ENCODE measurements around the gene DRAM1.
"Not testable (repeated sequence)": the region's sequence is repeated elsewhere in the genome, so short reads cannot be mapped to it uniquely, and the experiment has no call there.

DRAM1 gene

DNA sequence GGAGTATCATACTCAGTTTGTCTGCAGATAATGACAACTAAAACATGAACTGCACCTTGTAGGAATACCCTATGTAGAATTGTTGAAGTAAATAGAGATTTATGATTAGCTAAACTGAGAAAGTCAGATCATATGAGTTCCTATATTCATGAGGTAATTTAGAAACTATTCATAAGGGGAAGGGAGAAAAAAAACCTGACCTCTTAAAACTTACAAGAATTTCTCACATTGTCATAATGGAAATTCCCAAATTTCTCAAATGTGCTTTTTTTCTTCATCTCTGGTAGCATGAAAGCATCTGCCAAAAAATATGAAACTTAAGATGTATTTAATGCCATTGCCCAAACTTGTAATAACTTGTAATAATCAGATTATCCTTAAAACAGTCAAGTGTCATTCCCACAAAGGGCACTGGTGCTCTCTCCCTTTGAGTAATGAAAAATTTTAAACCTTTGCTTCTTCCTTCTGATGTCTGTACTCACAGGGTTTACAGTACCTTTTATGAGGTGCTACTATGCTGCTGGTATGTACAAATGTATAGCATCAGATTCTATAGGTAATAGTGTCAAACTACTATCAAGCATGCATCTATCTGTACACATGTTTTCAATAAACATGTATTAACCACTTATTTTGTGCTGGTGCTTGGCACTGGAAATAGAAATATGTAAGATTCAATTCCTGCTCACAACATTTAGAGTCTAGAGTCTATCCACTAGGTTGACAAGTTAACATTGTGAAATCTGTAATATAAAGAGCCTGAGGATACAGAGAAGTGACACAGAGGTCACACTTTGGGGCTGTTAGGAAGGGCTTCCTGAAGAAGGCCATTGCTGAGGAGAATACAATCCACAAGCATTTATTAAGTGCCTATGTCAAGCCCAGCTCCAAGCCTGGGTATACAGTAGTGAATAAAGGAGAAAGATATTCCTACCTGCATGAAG is 17.4 kb upstream of the DRAM1 start:
- no peak for DNase-seq (ENCODE audit: low read depth in 2 of 2)

DNA sequence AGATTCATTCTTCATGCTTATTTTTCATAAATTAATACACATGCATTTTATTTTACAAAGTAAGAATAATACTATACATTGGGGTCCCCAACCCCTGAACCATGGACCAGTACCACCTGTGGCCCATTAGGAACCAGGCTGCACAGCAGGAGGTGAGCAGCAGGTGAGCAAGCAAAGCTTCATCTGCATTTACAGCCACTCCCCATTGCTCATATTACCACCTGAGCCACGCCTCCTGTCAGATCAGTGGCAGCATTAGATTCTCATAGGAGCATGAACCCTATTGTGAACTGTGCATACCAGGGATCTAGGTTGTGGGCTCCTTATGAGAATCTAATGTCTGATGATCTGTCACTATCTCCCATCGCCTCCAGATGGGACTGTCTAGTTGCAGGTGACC is 15.7 kb upstream of the DRAM1 start:
- not testable (repeated sequence) for DNase-seq (ENCODE audit: low read depth in 2 of 2)

DNA sequence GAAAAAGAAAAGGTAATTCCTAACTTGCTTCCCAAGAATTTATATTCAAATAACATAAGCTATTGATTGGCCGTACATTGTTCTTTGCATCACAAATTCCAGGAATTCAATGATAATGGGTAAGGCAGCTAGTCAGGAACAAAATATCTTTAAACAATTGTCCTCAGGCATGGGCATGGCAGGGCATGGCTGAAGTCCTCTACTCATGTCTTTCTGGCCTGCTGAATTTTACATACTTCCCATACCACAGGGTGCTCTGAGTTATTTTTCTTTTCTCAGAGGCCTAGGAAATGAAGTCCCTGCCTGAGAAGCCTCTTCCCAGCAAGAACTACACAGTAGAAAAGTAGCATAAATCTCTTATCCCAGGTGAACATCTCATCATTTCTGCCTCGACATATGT is 15.1 kb upstream of the DRAM1 start:
- DNase-seq (ENCODE audit: low read depth in 2 of 2) = no peak

DNA sequence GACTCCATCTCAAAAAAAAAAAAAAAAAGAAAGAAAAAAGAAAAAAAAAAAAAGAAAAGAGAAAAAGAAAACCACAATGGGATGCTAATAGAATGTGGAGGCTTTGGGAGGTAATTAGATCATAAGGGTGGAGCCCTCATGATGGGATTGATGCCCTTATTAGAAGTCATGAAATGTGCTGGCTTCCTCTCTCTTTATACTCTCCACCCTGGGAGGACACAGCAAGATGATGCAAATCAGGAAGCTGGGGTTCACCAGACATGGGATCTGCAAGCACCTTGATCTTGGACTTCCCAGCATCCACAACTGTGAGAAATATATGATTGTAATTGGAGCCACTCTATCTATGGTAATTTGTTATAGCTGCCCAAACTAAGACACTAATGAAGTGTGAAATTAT is 13.4 kb upstream of the DRAM1 start:
- DNase-seq (ENCODE audit: low read depth in 2 of 2) = no peak

DNA sequence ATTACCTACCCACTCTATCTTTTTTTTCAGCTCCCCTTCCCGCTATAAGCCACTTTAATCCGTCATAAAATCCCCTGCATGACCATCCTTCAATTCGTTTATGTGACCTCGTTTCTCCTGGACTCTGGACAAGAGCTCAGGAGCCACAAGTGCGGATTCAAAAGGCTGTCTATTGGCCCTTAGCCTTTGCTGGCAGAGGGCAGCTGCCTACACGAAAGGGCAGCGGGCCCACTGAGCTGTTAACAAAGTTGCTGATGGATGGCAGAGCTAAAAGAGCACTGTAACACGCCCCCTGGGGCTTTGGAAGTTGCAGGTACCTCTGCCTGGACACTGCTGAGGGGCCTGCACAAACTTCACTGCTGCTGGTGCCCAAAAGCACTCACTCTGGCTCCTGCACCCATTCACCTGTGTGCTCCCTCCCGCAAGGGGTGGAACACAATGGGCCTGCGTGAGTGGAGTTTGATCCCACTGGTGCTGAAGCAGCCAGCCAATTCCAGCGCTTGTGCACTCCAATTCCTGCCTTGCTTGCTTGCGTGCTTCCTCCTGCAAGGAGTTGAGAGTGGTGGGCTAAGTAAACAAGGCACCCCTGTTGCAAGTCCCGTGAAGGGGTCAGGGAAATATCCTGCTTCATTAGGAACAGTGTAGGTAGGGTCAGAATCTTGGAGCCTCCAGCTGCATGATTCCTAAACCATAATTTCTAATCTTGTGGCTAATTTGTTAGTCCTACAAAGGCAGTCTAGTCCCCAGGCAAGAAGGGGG is 10.6 kb upstream of the DRAM1 start:
- DNase-seq (ENCODE audit: low read depth in 2 of 2) = no peak

DNA sequence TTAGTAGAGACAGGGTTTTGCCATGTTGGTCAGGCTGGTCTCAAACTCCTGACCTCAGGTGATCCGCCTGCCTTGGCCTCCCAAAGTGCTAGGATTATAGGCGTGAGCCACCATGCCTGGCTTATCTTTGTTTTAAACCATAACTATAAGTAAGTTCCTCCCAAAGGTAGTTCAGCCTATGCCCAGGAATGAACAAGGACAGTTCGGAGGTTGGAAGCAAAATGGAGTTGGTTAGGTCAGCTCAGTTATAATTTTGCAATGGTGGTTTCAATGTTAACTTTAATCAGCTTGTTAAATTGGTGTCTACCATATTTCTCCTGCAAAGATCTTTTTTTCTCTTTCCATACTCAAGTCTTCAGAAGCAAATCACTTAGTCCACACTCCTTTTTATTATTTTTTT is 9.8 kb upstream of the DRAM1 start:
- DNase-seq (ENCODE audit: low read depth in 2 of 2) = not testable (repeated sequence)

DNA sequence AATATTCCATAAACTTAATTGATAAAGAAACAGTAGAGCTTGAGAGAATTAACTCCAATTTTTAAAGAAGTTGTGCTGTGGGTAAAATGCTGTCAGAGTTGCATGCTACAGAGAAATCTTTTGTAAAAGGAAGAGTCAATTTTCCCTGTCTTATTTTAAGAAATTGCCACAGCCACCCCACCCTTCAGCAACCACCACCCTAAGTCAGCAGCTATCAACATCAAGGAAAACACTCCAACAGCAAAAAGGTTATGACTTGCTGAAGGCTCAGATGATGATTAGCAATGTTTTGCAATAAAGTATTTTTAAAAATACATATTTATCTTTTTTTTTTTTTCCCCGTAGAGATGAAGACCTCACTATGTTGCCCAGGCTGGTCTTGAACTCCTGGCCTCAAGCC is 6.5 kb upstream of the DRAM1 start:
- DNase-seq (ENCODE audit: low read depth in 2 of 2) = no peak

DNA sequence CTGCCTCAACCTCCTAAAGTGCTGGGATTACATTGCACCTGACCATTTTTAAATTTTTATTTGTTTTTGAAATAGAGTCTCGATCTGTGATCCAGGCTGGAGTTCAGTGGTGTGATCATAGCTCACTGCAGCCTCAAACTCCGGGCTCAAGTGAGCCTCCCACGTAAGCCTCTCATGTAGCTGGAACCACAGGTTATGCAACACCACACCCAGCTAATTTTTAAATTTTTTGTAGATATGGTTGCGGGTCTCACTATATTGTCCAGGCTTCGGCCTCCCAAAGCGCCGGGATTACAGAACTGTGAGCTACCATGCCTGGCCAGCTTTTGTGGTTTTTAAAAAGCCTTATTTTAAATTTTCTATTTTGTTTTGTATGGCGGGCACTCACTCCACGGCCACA is 2.2 kb upstream of the DRAM1 start:
- DNase-seq (ENCODE audit: low read depth in 2 of 2) = no peak

DNA sequence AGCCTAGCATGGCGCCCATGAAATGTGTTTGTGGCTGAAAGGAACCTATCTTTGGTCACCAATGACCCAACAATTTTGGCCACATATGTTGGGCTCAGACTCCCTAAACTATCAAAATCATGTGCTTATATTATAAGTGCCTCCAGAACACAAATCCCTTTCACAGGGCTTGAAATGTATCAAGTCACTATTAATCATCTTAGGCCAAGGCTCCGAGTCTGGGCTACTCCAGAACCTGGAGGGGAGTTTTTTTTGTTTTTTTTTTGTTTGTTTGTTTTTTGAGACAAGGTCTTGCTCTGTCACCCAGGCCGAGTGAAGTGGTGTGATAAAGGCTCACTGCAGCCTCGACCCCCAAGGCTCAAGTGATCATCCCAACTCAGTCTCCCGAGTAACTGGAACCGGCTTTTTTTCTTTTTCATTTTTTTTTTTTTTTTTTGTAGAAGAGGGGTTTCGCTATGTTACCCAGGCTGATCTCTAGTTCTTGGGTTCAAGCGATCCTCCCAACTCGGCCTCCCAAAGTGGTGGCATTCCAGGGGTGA is 989 bp upstream of the DRAM1 start:
- DNase-seq (ENCODE audit: low read depth in 2 of 2) = no peak

DNA sequence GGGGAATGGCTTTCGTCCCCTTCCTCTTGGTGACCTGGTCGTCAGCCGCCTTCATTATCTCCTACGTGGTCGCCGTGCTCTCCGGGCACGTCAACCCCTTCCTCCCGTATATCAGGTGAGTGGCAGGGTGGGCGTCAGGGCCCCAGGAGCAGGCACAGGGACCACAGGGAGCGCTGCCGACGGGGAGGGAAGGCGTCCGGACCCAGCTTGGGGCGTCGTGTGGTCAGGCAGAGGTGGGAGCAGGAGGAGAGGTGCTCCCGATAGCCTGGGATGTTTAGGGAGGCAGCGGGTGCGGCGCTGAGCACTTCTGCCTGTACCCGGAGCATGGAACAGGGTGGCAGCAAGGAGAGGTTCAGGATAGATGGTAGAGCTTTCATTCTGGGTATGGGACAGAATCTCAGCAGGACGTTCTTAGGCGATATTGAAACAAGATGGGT is 444 bp downstream of the DRAM1 start:
- DNase-seq (ENCODE audit: low read depth in 2 of 2) = no peak

DNA sequence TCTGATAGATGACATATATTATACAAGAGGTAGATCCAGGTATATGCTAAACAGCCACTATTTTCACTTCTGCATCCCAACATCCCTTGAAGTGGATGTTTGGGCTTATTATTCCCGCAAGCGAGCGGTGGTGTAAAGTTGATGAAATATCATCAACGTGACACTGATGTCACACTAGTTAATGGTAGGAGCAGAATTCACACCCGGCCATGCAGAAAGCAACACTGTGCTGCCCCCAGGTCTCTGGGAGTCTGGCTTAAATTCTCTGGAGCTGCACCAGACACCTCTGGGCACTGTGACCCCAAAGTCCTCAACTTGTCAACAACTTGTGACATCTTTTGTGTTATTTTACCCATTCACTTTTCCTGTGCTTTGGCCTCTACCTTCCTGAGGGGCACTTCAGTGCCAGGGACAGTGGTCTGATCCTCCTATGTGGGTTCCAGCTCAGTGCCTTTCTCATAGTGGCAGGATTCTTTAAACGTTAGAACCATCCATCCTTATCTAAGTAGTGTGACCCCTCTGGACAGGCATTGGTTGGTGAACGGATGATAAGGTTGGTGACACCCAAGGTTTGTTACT is 952 bp downstream of the DRAM1 start:
- no peak for DNase-seq (ENCODE audit: low read depth in 2 of 2)

DNA sequence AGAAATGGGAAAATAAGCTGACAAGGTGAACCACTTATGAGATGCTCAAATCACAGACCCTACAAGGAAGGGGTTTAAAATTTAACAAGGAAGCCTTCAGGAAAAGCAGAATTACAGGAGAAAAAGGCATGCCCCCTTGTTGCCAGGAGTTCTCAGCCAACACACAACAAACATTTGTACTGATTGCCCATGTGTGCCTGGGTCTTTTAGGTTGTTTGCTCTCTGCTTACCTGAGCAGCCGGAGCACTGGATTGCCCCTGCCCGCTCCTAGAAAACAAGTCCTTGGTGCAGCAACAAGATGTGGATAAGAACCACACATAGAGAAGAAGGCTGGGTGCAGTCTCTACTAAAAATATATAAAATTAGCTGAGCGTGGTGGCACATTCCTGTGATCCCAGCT is 3.4 kb downstream of the DRAM1 start:
- no peak for DNase-seq (ENCODE audit: low read depth in 2 of 2)

DNA sequence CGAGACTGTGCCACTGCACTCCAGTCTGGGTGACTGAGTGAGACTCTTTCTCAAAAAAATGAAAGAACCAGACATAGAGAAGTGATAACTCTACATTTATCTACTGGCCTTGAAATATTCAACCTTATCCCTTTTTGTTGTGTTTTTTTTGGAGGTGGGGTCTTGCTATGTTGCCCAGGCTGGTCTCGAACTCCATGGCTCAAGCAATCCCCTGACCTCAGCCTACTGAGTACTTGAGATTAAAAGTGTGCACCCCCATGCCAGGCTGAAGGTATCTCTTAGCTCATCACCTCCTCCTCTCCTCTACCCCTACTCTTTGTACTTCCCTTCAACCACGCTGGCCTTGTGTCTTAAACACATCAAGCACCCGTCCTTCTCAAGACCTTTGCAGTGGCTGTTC is 3.8 kb downstream of the DRAM1 start:
- no peak for DNase-seq (ENCODE audit: low read depth in 2 of 2)

DNA sequence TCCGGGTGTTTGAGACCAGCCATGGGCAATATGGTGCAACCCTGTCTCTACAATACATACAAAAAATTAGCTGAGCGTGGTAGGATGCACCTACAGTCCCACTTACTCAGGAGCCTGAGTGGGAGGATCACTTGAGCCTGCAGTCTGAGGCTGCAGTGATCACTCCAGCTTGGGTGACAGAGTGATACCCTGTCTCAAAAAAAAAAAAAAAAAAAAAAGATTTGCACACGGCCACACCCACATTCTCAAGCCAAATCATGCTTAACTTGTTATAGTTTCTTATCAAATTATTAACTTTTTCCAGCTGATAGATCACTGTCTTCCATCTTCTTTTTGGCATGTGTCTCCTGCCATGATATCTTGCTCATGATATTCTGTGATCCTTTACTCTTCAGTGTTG is 6.8 kb downstream of the DRAM1 start:
- DNase-seq (ENCODE audit: low read depth in 2 of 2) = no peak

DNA sequence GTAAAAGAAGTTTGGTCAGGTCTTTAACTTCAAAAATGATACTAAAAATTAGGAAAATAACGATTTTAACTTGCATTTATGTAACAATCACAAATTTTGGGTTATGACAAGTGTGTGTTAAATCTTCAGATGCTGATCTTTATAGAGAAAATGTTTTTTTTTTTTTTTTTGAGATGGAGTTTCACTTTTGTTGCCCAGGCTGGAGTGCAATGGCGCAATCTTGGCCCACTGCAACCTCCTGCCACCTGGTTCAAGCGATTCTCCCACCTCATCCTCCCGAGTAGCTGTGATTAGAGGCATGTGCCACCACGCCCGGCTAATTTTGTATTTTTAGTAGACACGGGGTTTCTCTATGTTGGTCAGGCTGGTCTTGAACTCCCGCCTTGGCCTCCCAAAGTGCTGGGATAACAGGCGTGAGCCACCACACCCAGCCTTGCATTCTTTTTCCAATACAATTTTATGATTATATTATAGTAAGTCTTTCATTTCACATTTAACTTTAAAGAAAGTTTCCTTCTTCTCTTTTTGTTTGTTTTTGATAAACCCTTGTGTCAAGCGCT is 7.5 kb downstream of the DRAM1 start:
- not testable (repeated sequence) for DNase-seq (ENCODE audit: low read depth in 2 of 2)

DNA sequence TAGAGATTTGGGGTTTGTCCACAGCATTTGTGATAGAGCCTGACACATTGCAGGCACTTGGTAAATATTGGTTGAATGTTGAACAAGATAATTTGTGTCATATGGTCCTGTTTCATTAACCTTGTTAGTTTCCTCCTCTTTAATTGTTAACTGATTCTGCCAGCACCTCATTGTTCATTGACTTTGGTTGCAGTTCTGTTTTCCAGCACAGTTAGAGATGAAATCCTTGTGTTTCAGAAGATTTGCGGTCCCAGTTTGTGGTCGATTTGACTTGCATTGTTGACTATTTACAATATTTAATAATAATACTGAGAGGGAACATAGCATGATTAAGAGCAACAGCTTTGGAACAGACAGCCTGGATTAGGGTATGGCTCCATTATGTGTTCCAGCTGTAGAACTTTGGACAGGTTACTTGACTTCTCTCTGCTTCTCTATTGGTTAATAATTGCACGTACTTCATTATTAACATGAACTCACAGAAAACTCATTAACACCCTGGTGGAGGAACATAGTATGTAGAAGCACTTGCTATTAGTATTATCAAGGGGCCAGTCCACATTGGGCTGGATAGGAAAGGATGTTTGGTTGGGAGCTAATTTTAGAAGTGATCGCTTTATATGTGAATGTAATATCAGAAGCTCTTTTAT is 8.7 kb downstream of the DRAM1 start:
- DNase-seq (ENCODE audit: low read depth in 2 of 2) = no peak

DNA sequence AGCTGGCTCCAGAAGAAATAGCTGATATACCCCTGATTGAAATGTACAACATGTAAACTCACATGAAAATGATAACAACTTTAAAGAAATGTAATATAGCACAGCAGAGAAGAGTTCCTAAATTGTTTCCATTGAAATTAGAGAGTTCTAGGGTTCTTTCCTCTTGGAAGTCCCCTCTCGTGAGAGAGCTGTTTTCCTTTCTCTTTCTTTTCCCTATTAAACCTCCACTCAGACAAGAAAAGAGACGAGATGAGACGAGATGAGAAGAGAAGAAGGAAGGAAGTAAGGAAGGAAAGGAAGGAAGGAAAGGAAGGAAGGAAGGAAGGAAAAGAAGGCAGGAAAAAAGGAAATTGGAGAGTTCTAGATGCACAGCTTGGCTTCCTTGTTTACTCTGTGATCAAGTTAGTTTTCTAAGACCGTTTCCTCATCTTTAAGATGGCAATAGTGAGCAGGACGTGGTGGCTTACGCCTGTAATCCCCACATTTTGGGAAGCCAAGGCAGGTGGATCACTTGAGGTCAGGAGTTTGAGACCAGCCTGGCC is 11.9 kb downstream of the DRAM1 start:
- no peak for DNase-seq (ENCODE audit: low read depth in 2 of 2)

DNA sequence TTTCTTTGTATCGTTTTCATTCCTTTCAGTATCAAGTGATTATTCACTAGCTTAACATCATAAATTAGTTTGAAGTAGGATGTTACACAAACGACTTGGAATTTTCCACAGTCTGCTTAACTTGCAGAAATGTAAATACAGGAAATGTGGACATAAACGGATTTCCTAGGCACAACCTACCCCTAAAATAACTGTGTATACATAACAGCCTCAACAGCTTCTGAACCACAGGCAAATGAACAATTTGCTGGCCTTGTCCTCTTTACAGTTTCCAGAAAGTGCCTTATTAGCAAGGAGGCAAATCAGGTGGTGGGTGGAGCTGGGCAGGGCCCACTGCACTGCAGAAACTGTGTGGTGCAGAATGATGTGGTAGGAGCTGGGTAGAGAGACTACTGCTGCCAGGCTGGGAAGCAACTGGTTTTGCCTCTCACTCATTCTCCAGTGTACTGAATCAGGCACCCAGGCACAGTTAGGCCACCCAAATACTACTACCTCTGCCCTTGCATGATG is 14.1 kb downstream of the DRAM1 start:
- DNase-seq (ENCODE audit: low read depth in 2 of 2) = no peak

DNA sequence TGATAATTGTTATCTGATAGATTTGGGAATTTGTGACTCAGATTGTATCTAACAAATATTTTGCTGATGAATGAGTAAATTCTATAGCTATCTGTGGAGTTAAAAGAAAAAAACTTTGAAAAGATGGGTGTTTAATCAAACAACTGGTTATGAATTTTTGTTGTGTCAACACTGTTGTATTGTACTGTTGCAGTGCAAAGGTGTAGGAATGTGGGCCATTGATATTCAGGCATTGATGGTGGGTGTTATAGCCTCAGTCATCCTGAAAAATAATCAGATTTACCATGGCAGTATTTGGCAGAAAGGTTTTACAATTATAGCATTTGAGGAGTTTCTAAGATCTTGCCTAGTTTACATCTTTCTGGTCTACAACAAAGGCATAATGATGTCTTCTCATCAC is 15.4 kb downstream of the DRAM1 start:
- no peak for DNase-seq (ENCODE audit: low read depth in 2 of 2)

DNA sequence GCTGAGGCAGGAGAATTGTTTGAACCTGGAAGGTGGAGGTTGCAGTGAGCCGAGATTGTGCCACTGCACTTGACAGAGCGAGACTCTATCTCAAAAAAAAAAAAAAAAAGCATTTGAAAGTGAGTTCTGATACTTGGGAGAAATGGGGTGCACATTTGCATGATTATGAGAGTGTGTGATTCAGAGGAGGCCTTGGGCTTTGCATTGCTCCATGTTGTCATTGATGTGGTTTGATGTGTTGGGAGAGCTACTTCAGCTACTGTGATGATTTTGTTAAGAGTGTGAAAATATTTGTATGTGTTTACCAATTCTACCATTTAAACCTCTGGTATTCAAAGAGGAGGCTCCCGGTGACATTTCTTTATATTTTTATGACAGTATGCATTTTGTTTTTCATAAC is 24.4 kb downstream of the DRAM1 start:
- no peak for DNase-seq (ENCODE audit: low read depth in 2 of 2)

DNA sequence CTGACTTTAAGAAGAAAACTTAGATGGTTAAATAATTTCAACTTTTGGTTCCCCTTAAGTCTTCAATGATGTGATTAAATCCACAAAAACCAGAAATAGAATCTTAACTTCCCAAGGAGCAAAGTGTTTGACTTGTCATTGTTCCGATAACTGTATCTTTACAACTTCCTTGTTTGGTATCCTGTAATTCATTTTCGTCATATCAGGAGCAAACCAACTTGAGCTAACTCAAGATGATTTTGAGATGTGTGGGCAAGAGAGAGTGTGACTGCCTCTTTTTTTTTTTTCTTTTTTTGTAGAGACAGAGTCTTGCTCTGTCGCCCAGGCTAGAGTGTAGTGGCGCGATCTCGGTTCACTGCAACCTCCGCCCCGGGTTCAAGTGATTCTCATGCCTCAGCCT is 25.3 kb downstream of the DRAM1 start:
- no peak for DNase-seq (ENCODE audit: low read depth in 2 of 2)
